SH-SY5Y (cell line): ENCODE data around the gene C2orf42.

Experiments
- GATA2 ChIP-seq: IDR thresholded peaks from 2 replicates; pipeline ENCODE4 v1.6.1; 2011; ENCODE audit warnings: mild to moderate bottlenecking, low read depth, low read length
- GATA3 ChIP-seq: IDR thresholded peaks from 2 replicates; pipeline ENCODE4 v1.6.1; 2011; ENCODE audit warnings: low read depth, mild to moderate bottlenecking, low read length, moderate library complexity

Gene C2orf42

GRCh38 chr2:70190418-70191243 lies at the start of gene C2orf42:
Gene C2orf42, minus strand, starts transcription at chr2:70191019. Its CDS starts 9,034 bp downstream, at chr2:70181985.
- TF ChIP-seq GATA2 (no peak; the same call in 1 of the 2 replicates), GATA3 (no peak)

DNA sequence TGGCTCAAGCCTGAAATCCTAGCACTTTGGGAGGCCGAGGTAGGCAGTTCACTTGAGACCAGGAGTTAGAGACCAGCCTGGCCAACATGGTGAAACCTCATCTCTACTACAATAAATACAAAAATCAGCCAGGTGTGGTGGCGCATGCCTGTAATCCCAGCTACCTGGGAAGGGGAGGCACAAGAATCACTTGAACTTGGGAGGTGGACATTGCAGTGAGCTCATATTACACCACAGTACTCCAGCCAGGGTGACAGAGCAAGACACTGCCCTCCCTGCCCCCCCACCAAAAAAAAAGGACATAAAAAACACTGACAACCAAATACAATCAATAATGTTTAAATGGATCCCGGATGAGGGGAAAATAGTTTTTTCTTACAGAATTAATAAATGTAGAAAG lies 49.8 kb upstream of the C2orf42 start:
- no peak for TF ChIP-seq GATA3
- no peak for TF ChIP-seq GATA2

DNA sequence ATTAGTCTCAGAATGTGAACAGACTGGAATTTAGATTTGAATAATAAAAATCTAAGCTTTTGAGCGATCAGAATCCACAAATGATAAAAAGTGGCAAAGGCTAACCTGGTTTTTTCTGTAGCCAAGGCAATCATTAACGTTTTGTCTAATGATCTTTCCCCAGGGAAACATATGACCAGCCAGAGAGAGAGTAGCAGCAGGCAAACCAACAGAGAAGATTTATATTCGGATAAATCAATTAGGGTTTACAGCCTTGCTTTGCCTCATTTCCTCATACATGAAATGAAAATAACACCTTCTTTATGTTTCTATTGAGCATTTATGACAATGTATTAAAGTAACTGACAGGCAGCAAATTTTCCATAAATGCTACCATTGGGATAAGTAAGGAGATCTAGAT lies 43.1 kb upstream of the C2orf42 start:
- TF ChIP-seq GATA2 (no peak), GATA3 (no peak)

DNA sequence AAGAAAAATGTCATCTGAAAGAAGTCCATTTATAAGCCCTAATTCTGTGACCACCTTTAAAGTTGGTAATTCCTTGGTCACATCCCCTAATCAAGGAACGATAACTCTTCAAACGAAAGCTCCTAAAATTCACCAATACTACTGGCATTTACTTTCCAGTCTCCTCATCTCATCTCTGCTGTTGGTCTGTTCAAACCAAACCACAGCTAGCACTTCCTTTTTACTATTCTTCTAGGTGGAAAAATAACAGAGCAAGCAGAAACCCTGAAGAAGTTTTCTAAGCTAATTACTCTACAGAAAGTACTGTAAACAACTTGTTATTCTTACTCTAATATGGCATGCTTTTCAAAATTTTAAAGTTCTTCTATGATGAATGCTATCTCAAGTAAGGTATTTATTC lies 36.0 kb upstream of the C2orf42 start:
- no peak for TF ChIP-seq GATA3

GRCh38 chr2:70214953-70215549 lies 24.2 kb upstream of the C2orf42 start:
- no peak for TF ChIP-seq GATA3
- TF ChIP-seq GATA2 = no peak

GRCh38 chr2:70214365-70214764 lies 23.5 kb upstream of the C2orf42 start:
- no peak for TF ChIP-seq GATA2
- no peak for TF ChIP-seq GATA3

GRCh38 chr2:70212298-70212932 lies 21.6 kb upstream of the C2orf42 start:
- no peak for TF ChIP-seq GATA2
- TF ChIP-seq GATA3 = no peak

- no peak for TF ChIP-seq GATA3
- no peak for TF ChIP-seq GATA2
These were observed 20.8 kb upstream of the C2orf42 start for GRCh38 chr2:70211595-70211994.

DNA sequence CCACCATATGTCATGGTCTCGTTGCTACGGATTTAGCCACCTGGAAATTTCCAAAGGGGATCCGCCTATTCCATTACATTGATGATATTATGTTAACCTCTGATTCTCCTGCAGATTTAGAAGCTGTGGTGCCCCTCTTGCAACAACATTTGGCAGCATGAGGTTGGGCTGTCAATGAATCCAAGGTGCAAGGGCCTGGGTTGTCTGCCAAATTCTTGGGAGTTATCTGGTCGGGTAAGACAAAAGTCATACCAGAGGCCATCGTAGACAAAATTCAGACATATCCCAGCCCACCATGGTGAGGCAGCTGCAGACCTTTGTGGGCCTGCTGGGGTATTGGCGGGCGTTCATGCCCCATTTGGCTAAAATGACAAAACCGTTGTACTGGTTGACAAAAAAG lies 13.6 kb upstream of the C2orf42 start:
- TF ChIP-seq GATA3 (no peak), GATA2 (no peak)

GRCh38 chr2:70203086-70203485 lies 12.3 kb upstream of the C2orf42 start:
- TF ChIP-seq GATA3 (no peak), GATA2 (no peak)

- no peak for TF ChIP-seq GATA3
- no peak for TF ChIP-seq GATA2
These were observed 11.5 kb upstream of the C2orf42 start for GRCh38 chr2:70202236-70202806.

- no peak for TF ChIP-seq GATA3
- TF ChIP-seq GATA2 = no peak
These were observed 11.0 kb upstream of the C2orf42 start for GRCh38 chr2:70201831-70202230.

GRCh38 chr2:70201225-70201768 lies 10.5 kb upstream of the C2orf42 start:
- TF ChIP-seq GATA3 = no peak

GRCh38 chr2:70199320-70199864 lies 8.6 kb upstream of the C2orf42 start:
- TF ChIP-seq GATA3 = no peak
- TF ChIP-seq GATA2 = no peak
